Panc1 (cell line): ENCODE results near the gene DGCR2. TPM values are rescaled to one million over a fixed set of nuclear protein-coding genes. Genes with fewer than 3 reads are reported as not detected.

Experiments used
- ATAC-seq: fragments of 200-7000 bp; cut with Tn5 transposase; 2 replicates; pipeline ENCODE4 v1.9.1; 2020; ENCODE audit warnings: mild to moderate bottlenecking, moderate library complexity
- BruUV-seq: library from RNA; stranded (reverse); fragments of 400-500 nt; replicated peaks from 2 replicates; lab custom pipeline; 2021; lab: Mats Ljungman, UMichigan
- CTCF ChIA-PET: fragments of 300-600 bp; sonication (Branson Sonifier 250); formaldehyde crosslinking; loops from one replicate; lab custom pipeline; 2022; ENCODE audit warnings: antibody characterized with exemption; lab: Charles Lee
- POLR2A ChIA-PET: fragments of 300-600 bp; sonication (Branson Sonifier 250); formaldehyde crosslinking; loops from one replicate; lab custom pipeline; 2022; ENCODE audit warnings: antibody characterized with exemption; lab: Charles Lee
- DNase-seq: peaks from one replicate; pipeline ENCODE4 v3.0.0-alpha.2; 2010; ENCODE audit warnings: low read depth, low spot score
- H3K27ac ChIP-seq: 2 replicates; pipeline ENCODE4 v1.5.1; 2011; ENCODE audit warnings: mild to moderate bottlenecking, low read length, inconsistent platforms
- H3K27me3 ChIP-seq: fragments of 200-500 bp; sonication (Bioruptor generic); 2 replicates; pipeline ENCODE4 v1.6.0; 2014; ENCODE audit warnings: low read length, inconsistent platforms; ENCODE audit not compliant: control insufficient read depth, insufficient read depth
- H3K36me3 ChIP-seq: fragments of 200-500 bp; sonication (Bioruptor generic); 2 replicates; pipeline ENCODE4 v1.5.1; 2014; ENCODE audit warnings: inconsistent platforms, mild to moderate bottlenecking, low read length, moderate library complexity; ENCODE audit not compliant: control insufficient read depth, insufficient read depth
- H3K4me1 ChIP-seq: 2 replicates; pipeline ENCODE4 v1.5.1; 2011; ENCODE audit warnings: inconsistent platforms, mild to moderate bottlenecking, low read length, moderate library complexity; ENCODE audit not compliant: control insufficient read depth, insufficient read depth
- H3K4me3 ChIP-seq, 2 experiments: 2 replicates each; pipeline ENCODE4 v1.5.1; 2011 to 2012; ENCODE audit warnings: low read depth in 2 of 2, low read length in 2 of 2, mild to moderate bottlenecking in 2 of 2, inconsistent platforms in 1 of 2, moderate library complexity in 1 of 2
- H3K9me3 ChIP-seq: fragments of 200-500 bp; sonication (Bioruptor generic); 2 replicates; pipeline ENCODE4 v1.5.1; 2014; ENCODE audit warnings: low read depth, mild to moderate bottlenecking, inconsistent platforms, low read length, moderate library complexity; ENCODE audit not compliant: control insufficient read depth, insufficient read depth
- POLR2AphosphoS5 ChIP-seq: IDR thresholded peaks from 2 replicates; pipeline ENCODE4 v1.6.1; 2012; ENCODE audit warnings: mild to moderate bottlenecking, low read depth, low read length, moderate library complexity
- REST ChIP-seq, 2 experiments: IDR thresholded peaks; 2 replicates each; pipeline ENCODE4 v1.6.1; 2011 to 2012; ENCODE audit warnings: low read depth in 2 of 2, control low read depth in 1 of 2, low read length in 1 of 2, mild to moderate bottlenecking in 1 of 2, moderate library complexity in 1 of 2; ENCODE audit not compliant: insufficient read depth in 1 of 2
- SIN3A ChIP-seq: IDR thresholded peaks from 2 replicates; pipeline ENCODE4 v1.6.1; 2012; ENCODE audit warnings: low read depth, mild to moderate bottlenecking, low read length, moderate library complexity, borderline replicate concordance; ENCODE audit not compliant: insufficient read depth
- TCF7L2 ChIP-seq: IDR thresholded peaks from 2 replicates; pipeline ENCODE4 v1.6.1; 2011; ENCODE audit warnings: mild to moderate bottlenecking, low read depth, low read length, inconsistent platforms
- in situ Hi-C: cut with HindIII; loops from 2 replicates; pipeline ENCODE4 v1.10.0; 2016; ENCODE audit warnings: low sequenced_read_pairs, low pct_unique_long_range_greater_than_20kb
- intact Hi-C: fragments of 100-400 bp; cut with micrococcal nuclease; formaldehyde crosslinking; loops from one replicate; pipeline ENCODE4 v1.10.0; 2022; ENCODE audit not compliant: unreplicated experiment
- total RNA-seq: library from RNA; stranded (reverse); gene quantifications from one replicate; pipeline ENCODE4 v1.2.1, GENCODE V29; 2021; ENCODE audit not compliant: unreplicated experiment
- TF ChIP-seq, protein P1 (sequence below): fragments of 450-650 bp; IDR thresholded peaks from 2 replicates; pipeline ENCODE4 v1.5.1; 2017; ENCODE audit warnings: mild to moderate bottlenecking

The DGCR2 gene
- total RNA-seq, 1 experiment from 2014 or later = 35.1 TPM

DNA sequence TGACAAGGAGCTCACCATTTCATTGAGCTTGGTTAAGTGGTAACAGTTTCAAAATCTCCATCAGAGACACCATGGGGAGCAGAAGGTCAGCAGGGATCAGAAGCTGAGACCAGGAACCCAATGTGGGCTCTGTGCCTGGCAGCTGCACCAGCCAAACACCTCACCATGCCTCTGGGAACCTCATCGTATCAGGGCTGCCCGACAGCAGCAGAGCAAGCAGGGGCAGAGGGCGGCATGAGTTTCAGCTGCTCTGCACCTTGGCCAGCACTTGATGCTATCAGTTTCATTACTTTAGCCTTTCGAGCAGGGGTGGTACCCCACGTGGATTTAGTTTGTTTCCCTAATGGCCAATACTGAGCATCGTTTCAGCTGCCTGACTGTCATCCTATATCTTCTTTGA, 77.8 kb downstream of the DGCR2 start:
- ATAC-seq (no peak), DNase-seq (no peak)
- intact Hi-C loops (no loop called here), in situ Hi-C loops (no loop called here)
- H3K27me3 ChIP-seq = no peaks in the 10 kb centered on the region
- no peaks in the 10 kb centered on the region for H3K4me1 ChIP-seq
- ChIA-PET POLR2A (no interaction called here), CTCF (no interaction called here)
- no peak overlapping the region for H3K27ac ChIP-seq
- H3K4me3 ChIP-seq = no peak overlapping the region
- no TSS peak for BruUV-seq
- no peaks in the 10 kb centered on the region for H3K36me3 ChIP-seq
- H3K9me3 ChIP-seq = no peaks in the 10 kb centered on the region
- TF ChIP-seq REST (IDR thresholded peaks at IDR 0.05; ENCODE audit: insufficient read depth in 1 of 2, low read depth in 2 of 2, low read length in 1 of 2) (no peak), SIN3A (no peak), TCF7L2 (no peak), POLR2AphosphoS5 (no peak)
- TF ChIP-seq, protein P1, sequence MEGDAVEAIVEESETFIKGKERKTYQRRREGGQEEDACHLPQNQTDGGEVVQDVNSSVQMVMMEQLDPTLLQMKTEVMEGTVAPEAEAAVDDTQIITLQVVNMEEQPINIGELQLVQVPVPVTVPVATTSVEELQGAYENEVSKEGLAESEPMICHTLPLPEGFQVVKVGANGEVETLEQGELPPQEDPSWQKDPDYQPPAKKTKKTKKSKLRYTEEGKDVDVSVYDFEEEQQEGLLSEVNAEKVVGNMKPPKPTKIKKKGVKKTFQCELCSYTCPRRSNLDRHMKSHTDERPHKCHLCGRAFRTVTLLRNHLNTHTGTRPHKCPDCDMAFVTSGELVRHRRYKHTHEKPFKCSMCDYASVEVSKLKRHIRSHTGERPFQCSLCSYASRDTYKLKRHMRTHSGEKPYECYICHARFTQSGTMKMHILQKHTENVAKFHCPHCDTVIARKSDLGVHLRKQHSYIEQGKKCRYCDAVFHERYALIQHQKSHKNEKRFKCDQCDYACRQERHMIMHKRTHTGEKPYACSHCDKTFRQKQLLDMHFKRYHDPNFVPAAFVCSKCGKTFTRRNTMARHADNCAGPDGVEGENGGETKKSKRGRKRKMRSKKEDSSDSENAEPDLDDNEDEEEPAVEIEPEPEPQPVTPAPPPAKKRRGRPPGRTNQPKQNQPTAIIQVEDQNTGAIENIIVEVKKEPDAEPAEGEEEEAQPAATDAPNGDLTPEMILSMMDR = no peak

- Histone ChIP-seq H3K4me1 (no peaks in the 10 kb centered on the region), H3K4me3 (no peak overlapping the region), H3K27ac (no peak overlapping the region), H3K9me3 (no peaks in the 10 kb centered on the region), H3K27me3 (no peaks in the 10 kb centered on the region), H3K36me3 (no peaks in the 10 kb centered on the region)
- DNase-seq (no peak), ATAC-seq (no peak)
- POLR2A ChIA-PET = no interaction called here
- intact Hi-C loops = no loop called here
- no TSS peak for BruUV-seq
- no peak for TF ChIP-seq POLR2AphosphoS5
- TF ChIP-seq REST (IDR thresholded peaks at IDR 0.05; ENCODE audit: insufficient read depth in 1 of 2, low read depth in 2 of 2, low read length in 1 of 2) = no peak
- TF ChIP-seq, protein P1 = no peak
- no peak for TF ChIP-seq SIN3A
- no peak for TF ChIP-seq TCF7L2
- in situ Hi-C loops = no loop called here
- CTCF ChIA-PET = no interaction called here
These were observed 78.8 kb downstream of the DGCR2 start for GRCh38 chr22:19043121-19044085.
